Activated CD4-positive, alpha-beta T cell treated with anti-CD3 and anti-CD28 coated beads, Interleukin-2, amount 10 ng/mL, durations not matched to agents 7 days and 5 days (primary cell): ENCODE measurements around the gene MCTP1. TPM values are rescaled to one million over a fixed set of nuclear protein-coding genes. Genes with fewer than 3 reads are reported as not detected.

ENCODE experiments used
- CTCF ChIA-PET: fragments of 350-600 bp; sonication (Branson Sonifier 250); formaldehyde crosslinking; loops from one replicate; lab custom pipeline; 2021; ENCODE audit warnings: antibody characterized with exemption; lab: Charles Lee
- POLR2A ChIA-PET: fragments of 350-600 bp; sonication (Branson Sonifier 250); formaldehyde crosslinking; loops from one replicate; lab custom pipeline; 2021; ENCODE audit warnings: antibody characterized with exemption; lab: Charles Lee
- DNase-seq: peaks from one replicate; pipeline ENCODE4 v3.0.0-alpha.2; 2020
- H3K27ac Mint-ChIP-seq: one replicate; pipeline ENCODE4 v1.8.0; 2021; ENCODE audit warnings: mild to moderate bottlenecking, moderate library complexity, mixed read lengths
- H3K27me3 Mint-ChIP-seq: one replicate; pipeline ENCODE4 v1.8.0; 2021; ENCODE audit warnings: mixed read lengths
- H3K36me3 Mint-ChIP-seq: one replicate; pipeline ENCODE4 v1.8.0; 2021; ENCODE audit warnings: low read depth, mixed read lengths
- H3K4me1 Mint-ChIP-seq: one replicate; pipeline ENCODE4 v1.8.0; 2021; ENCODE audit warnings: mixed read lengths
- H3K4me3 Mint-ChIP-seq: one replicate; pipeline ENCODE4 v1.8.0; 2021; ENCODE audit warnings: mild to moderate bottlenecking, moderate library complexity, mixed read lengths
- H3K9me3 Mint-ChIP-seq: one replicate; pipeline ENCODE4 v1.8.0; 2021; ENCODE audit warnings: mixed read lengths
- total RNA-seq, 2 experiments: library from RNA; stranded (reverse); gene quantifications; one replicate each; pipeline ENCODE4 v1.2.3, GENCODE V29; 2021

MCTP1 gene
- total RNA-seq, 2 experiments from 2014 or later, result 0.08 TPM; not detected in 1

GRCh38 chr5:94777056-94777880 lies 507.6 kb downstream of the MCTP1 start:
- Mint-ChIP-seq H3K27me3 (peaks cover 16% of the 10 kb centered on the region), H3K9me3 (peaks cover 4% of the 10 kb centered on the region), H3K4me3 (no peak overlapping the region), H3K4me1 (no peaks in the 10 kb centered on the region), H3K27ac (no peak overlapping the region), H3K36me3 (no peaks in the 10 kb centered on the region)
- POLR2A ChIA-PET, result no interaction called here
- DNase-seq, result no peak
- CTCF ChIA-PET, result interaction anchor here (1.0 kb wide), 1 partner anchor 14 kb away, joined by 3 read pairs; no protein-coding TSS in a partner anchor

- H3K27ac Mint-ChIP-seq, result no peak overlapping the region
- no peaks in the 10 kb centered on the region for H3K4me1 Mint-ChIP-seq
- no peak overlapping the region for H3K4me3 Mint-ChIP-seq
- no peaks in the 10 kb centered on the region for H3K36me3 Mint-ChIP-seq
- H3K27me3 Mint-ChIP-seq, result peaks cover 15% of the 10 kb centered on the region
- peaks cover 4% of the 10 kb centered on the region for H3K9me3 Mint-ChIP-seq
- ChIA-PET CTCF (no interaction called here), POLR2A (interaction anchor here (0.8 kb wide), 1 partner anchor 38 kb away, joined by 4 read pairs; no protein-coding TSS in a partner anchor)
- DNase-seq, result no peak
These were observed 508.7 kb downstream of the MCTP1 start for GRCh38 chr5:94776167-94776566.

GRCh38 chr5:94775088-94775487 lies 509.8 kb downstream of the MCTP1 start:
- H3K9me3 Mint-ChIP-seq, result peaks cover 4% of the 10 kb centered on the region
- DNase-seq, result no peak
- H3K36me3 Mint-ChIP-seq, result no peaks in the 10 kb centered on the region
- no peak overlapping the region for H3K4me3 Mint-ChIP-seq
- no peak overlapping the region for H3K27ac Mint-ChIP-seq
- CTCF ChIA-PET, result no interaction called here
- POLR2A ChIA-PET, result no interaction called here
- peaks cover 16% of the 10 kb centered on the region for H3K27me3 Mint-ChIP-seq
- no peaks in the 10 kb centered on the region for H3K4me1 Mint-ChIP-seq

- no peak for DNase-seq
- Mint-ChIP-seq H3K36me3 (no peaks in the 10 kb centered on the region), H3K4me3 (no peak overlapping the region), H3K27me3 (peaks cover 27% of the 10 kb centered on the region), H3K27ac (no peak overlapping the region), H3K9me3 (peaks cover 4% of the 10 kb centered on the region), H3K4me1 (no peaks in the 10 kb centered on the region)
- ChIA-PET CTCF (interaction anchor here (0.7 kb wide), 1 partner anchor 34 kb away, joined by 3 read pairs; no protein-coding TSS in a partner anchor), POLR2A (no interaction called here)
These were observed 513.2 kb downstream of the MCTP1 start for GRCh38 chr5:94771742-94772141.

- Mint-ChIP-seq H3K36me3 (no peaks in the 10 kb centered on the region), H3K9me3 (peaks cover 6% of the 10 kb centered on the region), H3K27me3 (peaks cover 28% of the 10 kb centered on the region), H3K4me1 (no peaks in the 10 kb centered on the region), H3K4me3 (no peak overlapping the region), H3K27ac (no peak overlapping the region)
- no peak for DNase-seq
- POLR2A ChIA-PET, result no interaction called here
- CTCF ChIA-PET, result interaction anchor here (1.7 kb wide), 1 partner anchor 34 kb away, joined by 4 read pairs; no protein-coding TSS in a partner anchor
These were observed 514.9 kb downstream of the MCTP1 start for GRCh38 chr5:94769996-94770395.

- Mint-ChIP-seq H3K9me3 (peaks cover 4% of the 10 kb centered on the region), H3K27me3 (peaks cover 3% of the 10 kb centered on the region), H3K4me1 (no peaks in the 10 kb centered on the region), H3K27ac (no peak overlapping the region), H3K36me3 (no peaks in the 10 kb centered on the region), H3K4me3 (no peak overlapping the region)
- ChIA-PET POLR2A (no interaction called here), CTCF (no interaction called here)
- DNase-seq, result no peak
These were observed 523.1 kb downstream of the MCTP1 start for GRCh38 chr5:94761786-94762185.

- ChIA-PET POLR2A (interaction anchor here (0.7 kb wide), 1 partner anchor 261 kb away, joined by 3 read pairs; no protein-coding TSS in a partner anchor), CTCF (no interaction called here)
- no peak for DNase-seq
- Mint-ChIP-seq H3K9me3 (peaks cover 4% of the 10 kb centered on the region), H3K27me3 (peaks cover 2% of the 10 kb centered on the region), H3K36me3 (no peaks in the 10 kb centered on the region), H3K4me1 (no peaks in the 10 kb centered on the region), H3K27ac (no peak overlapping the region), H3K4me3 (no peak overlapping the region)
These were observed 523.8 kb downstream of the MCTP1 start for GRCh38 chr5:94761055-94761454.

- peaks cover 2% of the 10 kb centered on the region for H3K9me3 Mint-ChIP-seq
- CTCF ChIA-PET, result no interaction called here
- no peaks in the 10 kb centered on the region for H3K4me1 Mint-ChIP-seq
- POLR2A ChIA-PET, result no interaction called here
- no peaks in the 10 kb centered on the region for H3K36me3 Mint-ChIP-seq
- no peak overlapping the region for H3K27ac Mint-ChIP-seq
- DNase-seq, result no peak
- H3K27me3 Mint-ChIP-seq, result no peaks in the 10 kb centered on the region
- no peak overlapping the region for H3K4me3 Mint-ChIP-seq
These were observed 524.9 kb downstream of the MCTP1 start for GRCh38 chr5:94759961-94760360.

- CTCF ChIA-PET, result no interaction called here
- H3K4me1 Mint-ChIP-seq, result no peaks in the 10 kb centered on the region
- H3K36me3 Mint-ChIP-seq, result no peaks in the 10 kb centered on the region
- H3K27ac Mint-ChIP-seq, result no peak overlapping the region
- no peak overlapping the region for H3K4me3 Mint-ChIP-seq
- no peaks in the 10 kb centered on the region for H3K27me3 Mint-ChIP-seq
- POLR2A ChIA-PET, result no interaction called here
- no peak for DNase-seq
- H3K9me3 Mint-ChIP-seq, result peaks cover 2% of the 10 kb centered on the region
These were observed 525.9 kb downstream of the MCTP1 start for GRCh38 chr5:94759022-94759421.

GRCh38 chr5:94754824-94755223 lies 530.1 kb downstream of the MCTP1 start:
- CTCF ChIA-PET, result no interaction called here

GRCh38 chr5:94751460-94751859 lies 533.4 kb downstream of the MCTP1 start:
- DNase-seq, result no peak
- CTCF ChIA-PET, result no interaction called here
- peaks cover 2% of the 10 kb centered on the region for H3K4me1 Mint-ChIP-seq

More at GRCh38 chr5:94754824-94755223, 530.1 kb downstream of the MCTP1 start:
- Mint-ChIP-seq H3K4me1 (no peaks in the 10 kb centered on the region), H3K4me3 (no peak overlapping the region), H3K9me3 (no peaks in the 10 kb centered on the region), H3K27ac (no peak overlapping the region), H3K36me3 (no peaks in the 10 kb centered on the region), H3K27me3 (no peaks in the 10 kb centered on the region)
- no peak for DNase-seq
- POLR2A ChIA-PET, result no interaction called here

GRCh38 chr5:94750681-94751080 lies 534.2 kb downstream of the MCTP1 start:
- no peaks in the 10 kb centered on the region for H3K27me3 Mint-ChIP-seq
- POLR2A ChIA-PET, result no interaction called here
- no peak for DNase-seq
- no peak overlapping the region for H3K4me3 Mint-ChIP-seq
- no peaks in the 10 kb centered on the region for H3K36me3 Mint-ChIP-seq
- H3K9me3 Mint-ChIP-seq, result no peaks in the 10 kb centered on the region
- CTCF ChIA-PET, result no interaction called here
- H3K4me1 Mint-ChIP-seq, result peaks cover 2% of the 10 kb centered on the region
- H3K27ac Mint-ChIP-seq, result no peak overlapping the region

More at GRCh38 chr5:94751460-94751859, 533.4 kb downstream of the MCTP1 start:
- Mint-ChIP-seq H3K9me3 (no peaks in the 10 kb centered on the region), H3K36me3 (no peaks in the 10 kb centered on the region), H3K4me3 (no peak overlapping the region), H3K27me3 (no peaks in the 10 kb centered on the region), H3K27ac (no peak overlapping the region)
- POLR2A ChIA-PET, result no interaction called here

- Mint-ChIP-seq H3K9me3 (no peaks in the 10 kb centered on the region), H3K36me3 (no peaks in the 10 kb centered on the region), H3K27me3 (no peaks in the 10 kb centered on the region), H3K4me1 (peaks cover 2% of the 10 kb centered on the region), H3K27ac (no peak overlapping the region), H3K4me3 (no peak overlapping the region)
- ChIA-PET CTCF (interaction anchor here (1.2 kb wide), 1 partner anchor 11 kb away, joined by 3 read pairs; no protein-coding TSS in a partner anchor), POLR2A (no interaction called here)
- DNase-seq, result no peak
These were observed 535.9 kb downstream of the MCTP1 start for GRCh38 chr5:94749042-94749441.
